ENCODE data around the gene ICAM2.

ICAM2 gene

DNA sequence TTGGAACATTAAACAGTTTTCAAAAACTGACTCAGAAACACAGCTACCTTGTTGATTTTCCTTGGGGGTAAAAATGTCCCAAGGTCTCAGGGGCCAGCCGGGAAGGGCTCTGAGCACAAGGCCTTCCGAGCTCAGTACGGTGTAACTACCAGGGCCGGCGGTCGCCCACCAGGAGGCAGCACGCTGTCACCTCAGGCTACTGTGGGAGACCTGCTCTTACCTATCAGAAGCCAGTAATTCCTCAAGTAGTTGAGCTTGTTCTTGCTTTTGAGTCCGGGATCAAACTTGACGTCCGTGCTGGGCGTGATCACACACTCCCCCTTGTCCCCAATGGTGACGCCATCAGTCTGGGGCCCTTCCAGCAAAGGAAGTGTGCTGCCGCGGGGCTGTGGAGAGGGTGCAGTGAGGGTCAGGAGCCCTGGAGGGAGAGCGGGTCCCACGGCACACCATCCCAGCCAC is 43.4 kb upstream of the ICAM2 start:
- TF ChIP-seq, protein P1, sequence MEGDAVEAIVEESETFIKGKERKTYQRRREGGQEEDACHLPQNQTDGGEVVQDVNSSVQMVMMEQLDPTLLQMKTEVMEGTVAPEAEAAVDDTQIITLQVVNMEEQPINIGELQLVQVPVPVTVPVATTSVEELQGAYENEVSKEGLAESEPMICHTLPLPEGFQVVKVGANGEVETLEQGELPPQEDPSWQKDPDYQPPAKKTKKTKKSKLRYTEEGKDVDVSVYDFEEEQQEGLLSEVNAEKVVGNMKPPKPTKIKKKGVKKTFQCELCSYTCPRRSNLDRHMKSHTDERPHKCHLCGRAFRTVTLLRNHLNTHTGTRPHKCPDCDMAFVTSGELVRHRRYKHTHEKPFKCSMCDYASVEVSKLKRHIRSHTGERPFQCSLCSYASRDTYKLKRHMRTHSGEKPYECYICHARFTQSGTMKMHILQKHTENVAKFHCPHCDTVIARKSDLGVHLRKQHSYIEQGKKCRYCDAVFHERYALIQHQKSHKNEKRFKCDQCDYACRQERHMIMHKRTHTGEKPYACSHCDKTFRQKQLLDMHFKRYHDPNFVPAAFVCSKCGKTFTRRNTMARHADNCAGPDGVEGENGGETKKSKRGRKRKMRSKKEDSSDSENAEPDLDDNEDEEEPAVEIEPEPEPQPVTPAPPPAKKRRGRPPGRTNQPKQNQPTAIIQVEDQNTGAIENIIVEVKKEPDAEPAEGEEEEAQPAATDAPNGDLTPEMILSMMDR (IDR thresholded peaks at IDR 0.05; ENCODE audit: low read depth, low read length) = peak; percentile 26
- DNase-seq (ENCODE audit: extremely low read depth, low read depth) = no peak

DNA sequence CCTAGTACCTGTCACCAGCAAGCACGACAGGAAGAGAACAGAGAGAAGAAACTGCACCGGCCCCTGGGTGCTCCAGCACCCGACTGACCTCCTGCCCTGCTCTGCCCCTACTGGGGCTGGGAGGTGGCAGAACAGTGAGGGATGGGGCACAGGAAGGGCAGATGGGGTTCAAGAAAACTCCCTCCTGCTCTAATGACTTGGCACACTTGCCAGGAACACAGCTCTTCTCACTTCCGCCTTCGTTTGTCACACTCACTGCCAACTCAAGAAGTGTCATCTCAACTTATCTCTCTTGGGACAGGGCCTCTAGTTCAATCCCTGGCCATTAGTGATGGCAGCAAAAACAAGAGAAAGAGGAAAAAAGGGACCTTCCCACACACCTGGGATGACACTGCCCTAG is 42.7 kb upstream of the ICAM2 start:
- DNase-seq (ENCODE audit: extremely low read depth, low read depth) = no peak
- TF ChIP-seq, protein P1 (IDR thresholded peaks at IDR 0.05; ENCODE audit: low read depth, low read length) = no peak

DNA sequence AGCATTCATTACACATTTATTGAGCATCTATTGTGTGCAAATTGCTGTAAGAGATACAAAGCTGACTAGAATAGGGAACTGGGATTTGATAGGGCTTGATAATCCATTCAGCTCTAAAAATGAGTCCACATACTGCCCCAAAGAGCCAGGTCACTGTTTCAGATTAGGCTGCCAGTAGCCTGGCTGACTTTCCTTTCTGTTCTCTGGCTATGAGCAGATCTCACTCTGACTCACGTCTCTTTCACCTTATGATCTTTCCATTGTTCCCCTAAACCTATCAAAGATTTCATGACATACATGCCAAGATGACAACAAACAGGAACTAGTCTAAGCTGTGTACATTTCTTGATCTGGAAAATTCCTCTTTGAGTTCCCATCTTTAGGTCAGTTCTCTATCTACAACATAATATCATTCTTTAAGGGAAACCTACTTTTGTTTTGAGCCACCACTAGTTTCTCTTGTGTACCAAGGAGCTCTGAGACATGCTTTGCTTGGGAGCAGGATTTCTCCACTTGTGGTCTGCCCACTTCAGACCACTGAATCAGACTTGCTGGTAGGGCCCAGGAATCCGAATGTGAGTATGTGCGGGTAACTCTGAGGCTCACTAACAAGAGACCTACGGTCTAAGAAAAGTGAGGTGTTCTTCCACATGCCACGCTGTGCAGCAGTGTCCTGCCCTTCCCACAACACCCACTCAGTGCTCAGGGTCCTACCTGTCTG is 40.9 kb upstream of the ICAM2 start:
- TF ChIP-seq, protein P1 (IDR thresholded peaks at IDR 0.05; ENCODE audit: low read depth, low read length) = no peak
- no peak for DNase-seq (ENCODE audit: extremely low read depth, low read depth)

DNA sequence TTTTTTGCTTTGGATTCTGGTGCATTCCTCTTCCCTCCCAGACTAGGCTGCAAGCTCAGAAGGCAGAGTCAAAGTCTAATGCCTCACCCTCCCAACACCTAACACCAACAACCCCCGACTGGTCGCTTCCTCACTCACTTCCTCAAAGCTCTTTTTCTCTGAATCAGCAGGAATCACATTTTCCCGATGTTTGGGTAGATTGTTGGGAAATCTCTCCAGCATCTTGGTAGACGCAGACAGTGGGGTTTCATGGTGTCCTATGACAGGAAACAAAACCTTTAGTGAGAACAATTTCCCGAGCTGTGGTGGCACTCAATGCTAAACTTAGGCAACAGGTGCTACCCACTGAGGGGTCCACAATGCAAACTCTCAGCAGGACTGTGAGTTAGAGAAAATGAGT is 39.9 kb upstream of the ICAM2 start:
- DNase-seq (ENCODE audit: extremely low read depth, low read depth) = no peak
- TF ChIP-seq, protein P1 (IDR thresholded peaks at IDR 0.05; ENCODE audit: low read depth, low read length) = no peak

DNA sequence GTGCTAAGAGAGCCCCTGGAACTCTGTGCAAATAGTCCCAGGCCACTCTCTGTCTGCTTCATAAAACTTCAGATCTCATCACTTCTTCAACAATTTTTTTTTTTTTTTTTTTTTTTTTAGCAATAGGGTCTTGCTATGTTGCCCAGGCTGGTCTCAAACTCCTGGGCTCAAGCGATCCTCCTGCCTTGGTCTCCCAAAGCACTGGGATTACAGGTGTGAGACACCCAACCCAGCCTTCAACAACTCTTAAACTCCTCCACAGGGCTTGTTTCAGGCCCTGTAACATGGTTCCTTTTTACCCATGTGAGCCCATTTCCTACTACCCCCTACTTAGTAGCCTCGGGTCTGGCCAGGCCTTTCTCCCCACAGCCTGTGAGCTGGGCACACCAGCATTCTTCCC is 39.3 kb upstream of the ICAM2 start:
- TF ChIP-seq, protein P1 (IDR thresholded peaks at IDR 0.05; ENCODE audit: low read depth, low read length) = no peak
- no peak for DNase-seq (ENCODE audit: extremely low read depth, low read depth)

DNA sequence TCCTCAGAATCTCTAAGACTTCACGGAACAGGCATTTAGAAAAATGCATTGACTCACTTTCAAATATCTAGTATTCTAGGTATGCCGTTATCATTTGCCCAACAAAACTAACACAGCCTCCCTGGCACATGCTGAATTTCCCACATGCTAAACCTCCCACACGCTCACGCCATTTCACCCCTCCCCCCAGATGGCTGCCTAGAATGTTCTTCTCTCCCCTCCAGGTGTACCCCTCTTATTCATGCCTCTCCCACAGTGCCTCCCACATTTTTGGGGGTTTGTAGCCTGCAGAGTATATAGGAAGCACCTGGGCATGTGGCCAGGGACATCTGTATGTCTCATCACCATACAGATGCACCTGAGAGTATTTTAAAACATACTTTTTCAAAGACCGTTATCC is 38.2 kb upstream of the ICAM2 start:
- TF ChIP-seq, protein P1 (IDR thresholded peaks at IDR 0.05; ENCODE audit: low read depth, low read length) = no peak
- DNase-seq (ENCODE audit: extremely low read depth, low read depth) = no peak

DNA sequence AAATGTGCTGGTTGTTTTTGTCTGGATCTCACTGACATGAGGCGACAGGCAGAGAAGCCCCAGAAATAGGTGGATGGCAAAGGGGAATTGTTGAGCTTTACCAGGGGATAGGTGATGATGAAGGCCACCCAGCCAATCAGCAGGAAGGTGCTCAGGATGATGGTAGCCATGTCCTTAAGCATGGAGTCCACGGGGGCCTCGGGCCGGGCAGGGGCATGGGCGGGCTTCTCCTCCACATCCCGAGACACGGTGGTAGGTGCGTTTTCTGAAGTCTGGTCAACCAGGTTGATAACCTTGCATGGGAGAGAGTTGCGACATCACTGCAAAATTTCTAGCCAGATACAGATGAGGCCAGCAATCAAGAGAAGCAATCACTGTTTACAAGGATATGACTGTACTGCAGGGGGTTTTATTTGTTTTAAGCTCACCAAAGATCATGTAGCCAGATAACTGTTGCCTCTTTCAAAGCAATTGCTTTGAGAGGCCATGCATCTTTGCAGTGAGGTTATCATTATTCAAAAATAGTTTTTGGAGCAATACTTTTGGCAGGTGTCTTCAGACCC is 37.3 kb upstream of the ICAM2 start:
- TF ChIP-seq, protein P1 (IDR thresholded peaks at IDR 0.05; ENCODE audit: low read depth, low read length) = no peak
- DNase-seq (ENCODE audit: extremely low read depth, low read depth) = no peak

Data from AG09319 (cell line).